K562 (cell line): ENCODE data around the gene CELA1. TPM values are rescaled to one million over a fixed set of nuclear protein-coding genes. Genes with fewer than 3 reads are reported as not detected.
A peak's percentile ranks its signal among the peaks of the same experiment; 100 is the strongest.
"Not testable (repeated sequence)": the region's sequence is repeated elsewhere in the genome, so short reads cannot be mapped to it uniquely, and the experiment has no call there.

Source experiments
- ATAC-seq: fragments of 200-7000 bp; cut with Tn5 transposase; 3 replicates; pipeline ENCODE4 v1.9.1; 2020; ENCODE audit warnings: moderate library complexity
- BruUV-seq: library from RNA; stranded (reverse); fragments of 400-500 nt; replicated peaks from 2 replicates; lab custom pipeline; 2021; lab: Mats Ljungman, UMichigan
- CTCF ChIA-PET: fragments of 300-600 bp; formaldehyde crosslinking; extraction: SDS; loops from one replicate; lab custom pipeline; 2021; ENCODE audit warnings: low intra/inter-chr PET ratio; lab: Yijun Ruan, JAX
- POLR2A ChIA-PET: fragments of 300-600, 350-650 bp; sonication (Branson Sonifier 250); formaldehyde crosslinking; extraction: SDS; loops from one replicate; lab custom pipeline; 2021; ENCODE audit warnings: antibody characterized with exemption, inconsistent platforms; lab: Yijun Ruan, JAX
- DNase-seq, 4 experiments: peaks; one replicate each; pipeline versions ENCODE4 v3.0.0 to v3.0.0-alpha.2; 2011 to 2018; ENCODE audit warnings: low spot score in 3 of 4, mixed read lengths in 3 of 4; ENCODE audit errors: extremely low read depth in 1 of 4
- FAIRE-seq: peaks from 2 replicates; lab custom pipeline; 2011; peaks lifted over from hg19 to GRCh38; lab: Jason Lieb, UNC
- H2AFZ ChIP-seq: 2 replicates; pipeline ENCODE4 v1.6.0; 2011; ENCODE audit warnings: low read depth, low read length, control low read depth, inconsistent platforms
- H3K27ac ChIP-seq: fragments of 200-600 bp; 3 replicates; pipeline ENCODE4 v1.8.0; 2011; ENCODE audit warnings: low read depth, mild to moderate bottlenecking, control low read depth, inconsistent platforms, low read length, moderate library complexity, mixed read lengths; ENCODE audit errors: extremely low read depth
- H3K27me3 ChIP-seq, 2 experiments: fragments of 300-600 bp in 1 of 2; 2 replicates in 1 of 2; 3 replicates in 1 of 2; pipeline versions ENCODE4 v1.6.0 to v1.8.0; 2011; ENCODE audit warnings: inconsistent platforms in 2 of 2, low read length in 2 of 2, mild to moderate bottlenecking in 1 of 2, mixed read lengths in 1 of 2, moderate library complexity in 1 of 2; ENCODE audit not compliant: control insufficient read depth in 2 of 2, insufficient read depth in 2 of 2
- H3K36me3 ChIP-seq: fragments of 300-600 bp; 3 replicates; pipeline ENCODE4 v1.8.0; 2011; ENCODE audit warnings: mild to moderate bottlenecking, low read length, inconsistent platforms; ENCODE audit not compliant: control insufficient read depth, insufficient read depth
- H3K4me1 ChIP-seq, 2 experiments: fragments of 200-600 bp in 1 of 2; replicated peaks in 1 of 2; 2 replicates in 1 of 2; 3 replicates in 1 of 2; pipeline versions ENCODE4 v1.5.1 to v1.8.0; 2011; ENCODE audit warnings: inconsistent platforms in 2 of 2, low read length in 2 of 2, mild to moderate bottlenecking in 1 of 2, mixed read lengths in 1 of 2, moderate library complexity in 1 of 2; ENCODE audit not compliant: control insufficient read depth in 2 of 2, insufficient read depth in 2 of 2
- H3K4me2 ChIP-seq: 2 replicates; pipeline ENCODE4 v1.6.1; 2011; ENCODE audit warnings: low read length, control low read depth, inconsistent platforms, mixed read lengths; ENCODE audit not compliant: insufficient read depth
- H3K4me3 ChIP-seq: fragments of 200-600 bp; sonication (generic), shearing (Covaris generic); 2 replicates; pipeline ENCODE4 v1.5.1; 2016; ENCODE audit warnings: control low read depth, inconsistent platforms
- H3K79me2 ChIP-seq: fragments of 200-600 bp; 3 replicates; pipeline ENCODE4 v1.8.0; 2011; ENCODE audit warnings: low read length, inconsistent platforms; ENCODE audit not compliant: control insufficient read depth, insufficient read depth
- H3K9ac ChIP-seq, 2 experiments: 2 replicates each; pipeline versions ENCODE4 v1.6.0 to v1.6.1; 2011; ENCODE audit warnings: low read depth in 2 of 2, low read length in 2 of 2, control low read depth in 1 of 2, inconsistent platforms in 1 of 2, mild to moderate bottlenecking in 1 of 2, mixed read lengths in 1 of 2; ENCODE audit not compliant: insufficient read depth in 1 of 2
- H3K9me1 ChIP-seq: one replicate; pipeline ENCODE4 v1.6.0; 2011; ENCODE audit warnings: inconsistent platforms, mild to moderate bottlenecking, low read length, moderate library complexity; ENCODE audit not compliant: control insufficient read depth, insufficient read depth
- H3K9me3 ChIP-seq: replicated peaks from 2 replicates; pipeline ENCODE4 v1.5.1; 2011; ENCODE audit warnings: low read depth, low read length, inconsistent platforms; ENCODE audit not compliant: control insufficient read depth, insufficient read depth
- H4K20me1 ChIP-seq: replicated peaks from 2 replicates; pipeline ENCODE4 v1.6.1; 2011; ENCODE audit warnings: low read length, inconsistent platforms, mixed read lengths; ENCODE audit not compliant: control insufficient read depth, insufficient read depth
- CTBP1 ChIP-seq: fragments of 450-650 bp; IDR thresholded peaks from 2 replicates; pipeline ENCODE4 v1.6.1; 2016; ENCODE audit warnings: borderline replicate concordance
- FOXK2 ChIP-seq, 2 experiments: fragments of 450-650 bp; IDR thresholded peaks in 1 of 2; conservative IDR thresholded peaks in 1 of 2; 2 replicates each; pipeline ENCODE4 v1.6.1; 2016; ENCODE audit warnings: low read depth in 2 of 2, mild to moderate bottlenecking in 1 of 2
- GABPA ChIP-seq: fragments of 200-800 bp; sonication (Bioruptor generic); conservative IDR thresholded peaks from 2 replicates; pipeline ENCODE4 v1.6.1; 2016; ENCODE audit warnings: low read depth, missing genetic modification characterization, missing compliant biosample characterization
- HMBOX1 ChIP-seq: sonication (generic); IDR thresholded peaks from 2 replicates; pipeline ENCODE4 v1.6.1; 2016
- RAD21 ChIP-seq, 2 experiments: fragments of 250-450 bp in 1 of 2; fragments of 450-650 bp in 1 of 2; sonication (Bioruptor Pico) in 1 of 2; formaldehyde crosslinking in 1 of 2; IDR thresholded peaks in 1 of 2; conservative IDR thresholded peaks in 1 of 2; 2 replicates each; pipeline versions ENCODE4 v1.4.0 to v1.8.0; 2020 to 2022; ENCODE audit warnings: mild to moderate bottlenecking in 2 of 2, moderate library complexity in 1 of 2
- RCOR1 ChIP-seq, 2 experiments: IDR thresholded peaks; 2 replicates each; pipeline ENCODE4 v1.6.1; 2012; ENCODE audit warnings: low read depth in 2 of 2, low read length in 2 of 2, borderline replicate concordance in 1 of 2, improper control_type of control experiment in 1 of 2
- SMC3 ChIP-seq: conservative IDR thresholded peaks from 2 replicates; pipeline ENCODE4 v1.6.1; 2011; ENCODE audit warnings: low read depth, low read length, improper control_type of control experiment; ENCODE audit not compliant: insufficient read depth
- SPI1 ChIP-seq: IDR thresholded peaks from 2 replicates; pipeline ENCODE4 v1.6.1; 2011; ENCODE audit warnings: low read depth, low read length, control low read depth, borderline replicate concordance
- UBTF ChIP-seq, 2 experiments: IDR thresholded peaks; 2 replicates each; pipeline ENCODE4 v1.6.1; 2012; ENCODE audit warnings: improper control_type of control experiment in 2 of 2, low read depth in 2 of 2, low read length in 2 of 2, borderline replicate concordance in 1 of 2
- ZNF764 ChIP-seq: fragments of 250-450 bp; sonication (Bioruptor Pico); IDR thresholded peaks from 2 replicates; pipeline ENCODE4 v1.4.0; 2020; ENCODE audit warnings: low read depth, mild to moderate bottlenecking, moderate library complexity
- WGBS: fragments of 100-300 bp; shearing (Covaris generic); methylation state at CpG from one replicate; pipeline ENCODE4 v1.1.6; 2016; ENCODE audit warnings: low coverage, mixed read lengths; ENCODE audit not compliant: insufficient coverage; ENCODE audit errors: missing lambda C conversion rate; 5-methylcytosine and 5-hydroxymethylcytosine counted together
- in situ Hi-C: fragments of 300-500 bp; cut with MboI; formaldehyde crosslinking; loops from 4 replicates; pipeline ENCODE4 v1.15.0; 2018; ENCODE audit warnings: inconsistent platforms, mixed read lengths
- intact Hi-C: fragments of 100-400 bp; cut with micrococcal nuclease; formaldehyde crosslinking; loops from 2 replicates; pipeline ENCODE4 v1.14.2; 2022
- polyA plus RNA-seq, 8 experiments: library from polyadenylated mRNA; depleted of rRNA in 4 of 8; stranded (reverse) in 5 of 8; unstranded in 3 of 8; fragments of >200 nt; fragmentation: Nextera tagmentation in 2 of 8; fragmentation: Illumina TruSeq in 1 of 8; extraction: Ambion mirVana in 2 of 8; extraction: Trizol in 1 of 8; gene quantifications; 2 replicates each; pipeline versions ENCODE4 v1.2.1 to v1.2.3, GENCODE V29; 2011 to 2014; ENCODE audit warnings: inconsistent platforms in 1 of 8, missing spikeins in 1 of 8
- total RNA-seq, 7 experiments: library from RNA; depleted of rRNA in 6 of 7; stranded (reverse); fragments of >200 nt in 6 of 7; fragmentation: Illumina TruSeq in 2 of 7; extraction: Trizol in 2 of 7; gene quantifications; 2 replicates each; pipeline versions ENCODE4 v1.2.1 to v1.2.3, GENCODE V29; 2011 to 2021; ENCODE audit warnings: low replicate concordance in 1 of 7
- TF ChIP-seq, protein P1 (sequence below), 3 experiments: IDR thresholded peaks in 2 of 3; conservative IDR thresholded peaks in 1 of 3; 2 replicates each; pipeline ENCODE4 v1.5.1; 2011 to 2012; ENCODE audit warnings: low read length in 3 of 3, mild to moderate bottlenecking in 3 of 3, control low read depth in 2 of 3, improper control_type of control experiment in 1 of 3, inconsistent platforms in 1 of 3, low read depth in 1 of 3, mixed read lengths in 1 of 3, moderate library complexity in 1 of 3; ENCODE audit not compliant: insufficient read depth in 2 of 3

The CELA1 gene
- total and polyA plus RNA-seq, 9 of the 15 experiments (the other 6 are each of a cell fraction or from before 2014, with no cell fraction given), result 0.06 to 0.27 (median 0.22) TPM; not detected in 6

GRCh38 chr12:51291603-51292513 is 54.6 kb downstream of the CELA1 start:
- H3K79me2 ChIP-seq, H3K27me3 ChIP-seq, BruUV-seq, in situ Hi-C loops, H3K4me3 ChIP-seq, H3K36me3 ChIP-seq, H3K9ac ChIP-seq, H3K27ac ChIP-seq: not testable (repeated sequence)
- intact Hi-C loops, result loop anchor here (5.0 kb wide), 1 partner anchor 50 kb away; no protein-coding TSS in a partner anchor
- FAIRE-seq (peak; percentile 91), DNase-seq (peak; percentile 34 to 79 (median 48)), ATAC-seq (peak; percentile 100)
- ChIA-PET POLR2A (interaction anchor here (0.5 to 1.0 kb wide), 5 partner anchors 11 to 51 kb away, joined by 3 to 5 read pairs (median 3); no protein-coding TSS in a partner anchor), CTCF (interaction anchor here (0.6 to 1.3 kb wide), 3 partner anchors 23 to 234 kb away, joined by 3 to 4 read pairs (median 3); no protein-coding TSS in a partner anchor)
- 17% methylated on average over 9 of the region's 9 CpGs for WGBS
- peak; percentile 49 to 50 for TF ChIP-seq RAD21 (CRISPR knock-in tag; conservative IDR thresholded peaks at IDR 0.05 in 1 of 2, IDR thresholded peaks at IDR 0.05 in 1 of 2)
- peak; percentile 34; the same call in 1 of the 2 replicates for TF ChIP-seq SPI1
- TF ChIP-seq SMC3, result 0 out of 2 replicates have a peak, but pooled peaks have one; percentile 16
- peak; percentile 12; the same call in 1 of the 2 replicates for TF ChIP-seq CTBP1
- peak; percentile 86 for TF ChIP-seq HMBOX1
- 0 out of 4 replicates have a peak, but pooled peaks of 1 of the 2 experiments have one; percentile 32 for TF ChIP-seq UBTF (IDR thresholded peaks at IDR 0.05; ENCODE audit: borderline replicate concordance in 1 of 2, low read depth in 2 of 2, low read length in 2 of 2)
- TF ChIP-seq FOXK2 (conservative IDR thresholded peaks at IDR 0.05 in 1 of 2, IDR thresholded peaks at IDR 0.05 in 1 of 2; ENCODE audit: low read depth in 2 of 2), result peak in 1 of 2 experiments; percentile 36; a peak in 1 of 4 replicates
- TF ChIP-seq GABPA, result 0 out of 2 replicates have a peak, but pooled peaks have one; percentile 16
- peak in 1 of 2 experiments; percentile 69; a peak in 1 of 4 replicates for TF ChIP-seq RCOR1 (IDR thresholded peaks at IDR 0.05; ENCODE audit: borderline replicate concordance in 1 of 2, low read depth in 2 of 2, low read length in 2 of 2)
- TF ChIP-seq, protein P1, sequence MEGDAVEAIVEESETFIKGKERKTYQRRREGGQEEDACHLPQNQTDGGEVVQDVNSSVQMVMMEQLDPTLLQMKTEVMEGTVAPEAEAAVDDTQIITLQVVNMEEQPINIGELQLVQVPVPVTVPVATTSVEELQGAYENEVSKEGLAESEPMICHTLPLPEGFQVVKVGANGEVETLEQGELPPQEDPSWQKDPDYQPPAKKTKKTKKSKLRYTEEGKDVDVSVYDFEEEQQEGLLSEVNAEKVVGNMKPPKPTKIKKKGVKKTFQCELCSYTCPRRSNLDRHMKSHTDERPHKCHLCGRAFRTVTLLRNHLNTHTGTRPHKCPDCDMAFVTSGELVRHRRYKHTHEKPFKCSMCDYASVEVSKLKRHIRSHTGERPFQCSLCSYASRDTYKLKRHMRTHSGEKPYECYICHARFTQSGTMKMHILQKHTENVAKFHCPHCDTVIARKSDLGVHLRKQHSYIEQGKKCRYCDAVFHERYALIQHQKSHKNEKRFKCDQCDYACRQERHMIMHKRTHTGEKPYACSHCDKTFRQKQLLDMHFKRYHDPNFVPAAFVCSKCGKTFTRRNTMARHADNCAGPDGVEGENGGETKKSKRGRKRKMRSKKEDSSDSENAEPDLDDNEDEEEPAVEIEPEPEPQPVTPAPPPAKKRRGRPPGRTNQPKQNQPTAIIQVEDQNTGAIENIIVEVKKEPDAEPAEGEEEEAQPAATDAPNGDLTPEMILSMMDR (IDR thresholded peaks at IDR 0.05 in 2 of 3, conservative IDR thresholded peaks at IDR 0.05 in 1 of 3; ENCODE audit: insufficient read depth in 2 of 3, low read depth in 1 of 3, low read length in 3 of 3), result peak; percentile 26 to 46 (median 30); a peak in 3 of 6 replicates
- TF ChIP-seq ZNF764 (CRISPR knock-in tag), result peak; percentile 53; the same call in 1 of the 2 replicates
- TF ChIP-seq, all 486 proteins: peak for 11; not testable (repeated sequence) for 475
- not testable (repeated sequence) for H3K4me1 ChIP-seq, H4K20me1 ChIP-seq, H3K9me3 ChIP-seq, H3K9me1 ChIP-seq
- H3K4me2 ChIP-seq, result peak overlapping the region; percentile 37; the same call in 1 of the 2 replicates
- peak overlapping the region; percentile 81 for H2AFZ ChIP-seq
